ENCODE data around the gene CCDC28B.

DNA sequence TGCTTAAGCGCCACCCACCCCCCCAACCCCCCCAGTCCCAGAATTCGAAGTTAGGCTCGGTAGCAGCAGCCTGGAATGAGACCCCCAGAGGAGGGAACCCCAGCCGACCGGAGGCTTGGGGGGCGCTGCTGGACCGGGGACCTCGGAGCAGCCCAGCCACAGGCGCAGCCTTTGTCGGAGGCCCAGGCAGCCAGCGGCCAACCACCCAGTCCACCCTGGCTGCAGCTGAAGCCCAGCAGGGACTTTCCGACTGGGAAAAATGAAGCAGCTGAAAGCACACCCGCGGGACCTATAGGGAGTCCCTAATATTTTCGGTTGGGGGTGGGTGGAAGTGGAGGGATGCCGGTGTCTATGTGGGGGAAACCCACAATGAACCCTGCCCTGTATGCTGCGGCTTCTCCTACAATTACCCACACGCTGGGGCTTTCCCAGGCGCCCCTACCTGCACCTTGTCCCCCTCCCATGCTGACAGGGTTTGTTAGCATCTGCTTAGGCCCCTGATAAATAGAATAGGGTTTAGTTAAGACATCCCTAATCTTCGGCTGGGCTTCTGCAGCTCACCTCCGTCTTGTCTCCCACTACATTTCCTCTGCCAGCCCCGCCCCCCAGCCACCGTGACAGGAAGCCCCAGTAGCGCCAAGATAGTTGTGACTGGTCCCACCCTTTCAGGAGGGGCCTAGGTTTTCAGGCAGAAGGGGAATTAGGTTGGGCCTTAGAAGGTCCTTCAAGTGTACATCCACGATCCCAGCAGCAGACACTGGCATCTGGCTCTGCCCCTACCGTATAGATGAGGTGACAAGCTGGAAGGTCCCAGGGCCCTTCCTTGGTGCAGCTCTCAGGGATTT, 838 bp downstream of the CCDC28B start:
- TF ChIP-seq EP300 (IDR thresholded peaks at IDR 0.05) (no peak), POLR2A (IDR thresholded peaks at IDR 0.05) (no peak)
- TF ChIP-seq, protein P1, sequence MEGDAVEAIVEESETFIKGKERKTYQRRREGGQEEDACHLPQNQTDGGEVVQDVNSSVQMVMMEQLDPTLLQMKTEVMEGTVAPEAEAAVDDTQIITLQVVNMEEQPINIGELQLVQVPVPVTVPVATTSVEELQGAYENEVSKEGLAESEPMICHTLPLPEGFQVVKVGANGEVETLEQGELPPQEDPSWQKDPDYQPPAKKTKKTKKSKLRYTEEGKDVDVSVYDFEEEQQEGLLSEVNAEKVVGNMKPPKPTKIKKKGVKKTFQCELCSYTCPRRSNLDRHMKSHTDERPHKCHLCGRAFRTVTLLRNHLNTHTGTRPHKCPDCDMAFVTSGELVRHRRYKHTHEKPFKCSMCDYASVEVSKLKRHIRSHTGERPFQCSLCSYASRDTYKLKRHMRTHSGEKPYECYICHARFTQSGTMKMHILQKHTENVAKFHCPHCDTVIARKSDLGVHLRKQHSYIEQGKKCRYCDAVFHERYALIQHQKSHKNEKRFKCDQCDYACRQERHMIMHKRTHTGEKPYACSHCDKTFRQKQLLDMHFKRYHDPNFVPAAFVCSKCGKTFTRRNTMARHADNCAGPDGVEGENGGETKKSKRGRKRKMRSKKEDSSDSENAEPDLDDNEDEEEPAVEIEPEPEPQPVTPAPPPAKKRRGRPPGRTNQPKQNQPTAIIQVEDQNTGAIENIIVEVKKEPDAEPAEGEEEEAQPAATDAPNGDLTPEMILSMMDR (IDR thresholded peaks at IDR 0.05) = no peak
